Activated CD8-positive, alpha-beta memory T cell treated with anti-CD3 and anti-CD28 coated beads, Interleukin-2, amount 50 U/mL, for 48 hours (primary cell): ENCODE measurements around the gene CAPN11.
"Not testable (repeated sequence)": the region's sequence is repeated elsewhere in the genome, so short reads cannot be mapped to it uniquely, and the experiment has no call there.

ENCODE experiments used
- DNase-seq: peaks from one replicate; pipeline ENCODE4 v3.0.0-alpha.2; 2020

CAPN11 gene

DNA sequence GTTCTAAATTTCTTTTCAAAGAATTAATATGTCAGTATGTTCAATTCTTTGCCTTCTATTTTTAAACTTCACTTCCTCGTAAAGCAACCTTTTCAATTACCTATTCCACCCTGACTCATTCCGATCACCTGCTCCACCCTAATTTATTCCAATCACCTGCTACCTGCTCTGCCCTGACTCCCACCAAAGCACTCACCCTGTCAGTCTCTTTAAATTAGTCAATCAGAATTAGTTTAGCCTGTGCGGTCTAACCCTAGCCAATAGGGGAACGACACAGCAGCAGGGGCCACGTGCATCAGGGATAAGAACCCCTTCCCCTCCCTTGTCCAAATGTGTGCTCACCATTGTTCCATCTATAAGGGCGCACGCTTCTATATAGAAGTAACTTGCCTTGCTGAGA lies 26.7 kb downstream of the CAPN11 start:
- DNase-seq = not testable (repeated sequence)

DNA sequence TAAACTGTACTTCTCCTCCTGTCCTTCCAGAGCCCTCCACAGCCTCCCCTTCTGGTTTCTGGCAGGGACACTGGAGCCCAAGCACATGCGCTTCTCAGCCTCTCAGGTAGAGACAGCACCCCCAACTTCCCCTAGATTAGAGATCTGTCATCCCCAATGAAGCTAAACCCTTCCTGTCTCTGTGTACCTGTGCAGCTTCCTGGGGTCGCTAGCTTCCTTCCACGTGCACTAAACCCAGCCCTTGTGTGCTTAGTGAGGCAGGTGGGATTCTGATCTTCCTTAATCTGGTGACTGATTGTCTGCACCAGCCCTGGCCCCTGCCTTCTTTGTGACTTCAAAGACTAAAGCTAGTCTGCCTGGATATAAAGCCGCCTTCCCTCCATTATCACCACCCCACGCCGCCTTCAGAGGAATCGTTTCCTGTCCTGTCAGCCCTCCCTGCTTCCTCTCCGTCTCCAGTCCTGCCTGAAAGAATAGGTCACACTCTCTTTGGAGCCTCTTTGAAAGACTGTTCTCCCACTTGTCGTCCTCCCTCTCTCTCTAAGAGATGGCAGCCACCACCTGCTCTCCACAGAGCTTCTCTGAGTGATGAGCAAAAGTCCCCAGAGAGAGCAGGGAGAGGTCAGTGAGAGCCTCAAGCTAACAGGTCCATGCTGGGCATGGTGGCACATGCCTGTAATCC lies 27.5 kb downstream of the CAPN11 start:
- DNase-seq = no peak

DNA sequence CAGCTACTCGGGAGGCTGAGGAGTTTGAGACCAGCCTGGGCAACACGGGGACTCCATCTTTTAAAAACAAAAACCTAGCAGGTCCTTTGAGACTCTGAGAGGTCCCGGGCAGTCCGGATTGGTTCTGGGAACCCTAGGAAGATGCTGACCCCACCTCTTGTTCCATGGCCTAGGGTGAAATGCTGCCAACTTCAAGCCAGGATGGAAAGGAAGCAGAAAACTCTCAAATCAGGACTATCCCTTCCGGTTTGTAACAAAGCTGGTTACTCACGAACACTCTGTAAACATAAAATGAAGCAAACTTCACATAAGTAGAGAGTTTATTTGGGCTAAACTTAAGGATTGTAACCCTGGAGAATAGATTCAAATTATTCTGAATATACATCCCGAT lies 28.0 kb downstream of the CAPN11 start:
- DNase-seq = no peak

- DNase-seq = no peak
These were observed 30.2 kb downstream of the CAPN11 start for GRCh38 chr6:44188819-44189218.

DNA sequence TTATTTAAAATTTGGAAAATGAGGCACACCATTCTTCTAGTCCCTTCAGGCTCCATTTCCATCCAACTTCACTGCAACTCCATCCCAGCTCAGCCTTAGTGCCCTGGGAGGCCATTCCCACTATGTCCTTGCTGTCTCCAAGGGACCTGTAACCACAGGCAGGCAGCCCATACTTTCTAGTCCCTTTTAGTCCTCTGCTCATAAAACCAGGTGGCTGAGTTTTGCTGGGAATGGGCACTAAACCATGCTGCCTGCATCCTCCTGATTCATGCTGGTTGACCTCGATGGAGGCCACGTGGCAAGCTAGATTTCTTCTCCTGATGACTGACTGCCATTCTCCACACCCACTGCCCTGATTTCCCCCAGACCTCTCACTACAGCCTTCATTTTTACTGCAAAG lies 30.6 kb downstream of the CAPN11 start:
- DNase-seq = no peak

DNA sequence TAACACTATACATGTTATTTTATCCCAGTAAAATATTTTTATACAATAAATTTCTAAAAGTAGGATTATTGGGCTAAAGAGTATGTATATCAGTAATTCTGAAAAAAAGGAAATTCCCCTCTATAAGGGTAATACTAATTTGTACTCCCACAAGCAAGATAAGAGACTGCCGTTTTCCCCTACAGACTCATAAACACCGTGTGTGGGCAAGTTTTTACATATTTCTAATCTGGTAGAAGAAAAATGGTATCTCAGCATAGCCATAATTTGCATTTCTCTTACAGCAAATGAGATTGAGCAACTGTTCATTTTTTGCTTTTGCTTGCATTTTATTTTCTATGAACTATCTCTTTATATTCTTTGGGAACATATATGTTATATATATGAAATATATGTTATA lies 32.1 kb downstream of the CAPN11 start:
- no peak for DNase-seq

- DNase-seq = no peak
These were observed 33.9 kb downstream of the CAPN11 start for GRCh38 chr6:44192428-44193041.

- DNase-seq = no peak
These were observed 34.8 kb downstream of the CAPN11 start for GRCh38 chr6:44193307-44193910.

DNA sequence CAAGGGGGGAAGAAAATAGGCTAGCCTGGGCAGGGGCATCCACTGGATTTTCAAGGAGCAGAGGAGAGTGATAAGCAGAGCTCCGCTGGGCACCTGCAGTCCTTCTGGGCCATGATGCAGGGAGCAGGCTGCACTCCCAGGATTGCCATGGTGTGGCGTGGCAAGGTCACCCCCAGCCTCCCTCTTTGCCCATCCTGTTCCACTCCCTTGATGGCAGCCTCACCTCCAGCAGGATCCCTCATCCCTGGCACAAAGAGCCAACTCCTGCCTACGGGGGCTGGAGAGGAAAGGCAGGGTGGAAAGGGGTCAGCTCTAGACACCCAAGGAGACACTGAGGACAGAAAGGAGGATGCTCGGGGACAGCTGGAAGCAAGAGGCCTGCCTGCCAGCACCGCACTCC lies 35.7 kb downstream of the CAPN11 start:
- no peak for DNase-seq

DNA sequence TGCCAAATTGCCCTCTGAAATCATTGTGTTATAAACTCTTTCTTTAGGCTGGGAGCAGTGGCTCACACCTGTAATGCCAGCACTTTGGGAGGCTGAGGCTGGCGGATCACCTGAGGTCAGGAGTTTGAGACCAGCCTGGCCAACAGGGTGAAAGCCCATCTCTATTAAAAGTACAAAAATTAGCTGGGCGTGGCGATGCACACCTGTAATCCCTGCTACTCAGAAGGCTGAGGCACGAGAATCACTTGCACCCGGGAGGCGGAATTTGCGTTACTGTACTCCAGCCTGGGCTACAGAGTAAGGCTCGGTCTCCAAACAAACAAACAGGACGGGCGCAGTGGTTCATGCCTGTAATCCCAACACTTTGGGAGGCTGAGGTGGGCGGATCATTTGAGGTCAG lies 37.7 kb downstream of the CAPN11 start:
- DNase-seq = not testable (repeated sequence)

GRCh38 chr6:44198684-44199083 lies 40.1 kb downstream of the CAPN11 start:
- no peak for DNase-seq

DNA sequence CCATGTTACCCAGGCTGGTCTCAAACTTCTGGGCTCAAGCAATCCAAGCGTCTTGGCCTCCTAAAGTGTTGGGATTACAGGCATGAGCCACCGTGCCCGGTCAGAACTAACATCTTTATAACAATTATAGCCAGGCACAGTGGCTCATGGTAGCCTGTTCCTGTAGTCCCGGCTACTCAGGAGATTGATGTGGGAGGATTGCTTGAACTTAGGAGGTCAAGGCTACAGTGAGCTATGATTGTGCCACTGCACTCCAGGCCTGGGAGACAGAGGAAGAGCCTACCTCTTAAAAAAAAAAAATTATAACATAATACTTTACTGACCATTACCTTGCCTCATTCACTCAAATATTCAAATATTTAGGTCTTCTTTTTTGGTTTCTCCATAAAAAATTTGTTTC lies 41.3 kb downstream of the CAPN11 start:
- no peak for DNase-seq

GRCh38 chr6:44201200-44201599 lies 42.6 kb downstream of the CAPN11 start:
- no peak for DNase-seq

GRCh38 chr6:44201638-44202303 lies 43.2 kb downstream of the CAPN11 start:
- DNase-seq = no peak

DNA sequence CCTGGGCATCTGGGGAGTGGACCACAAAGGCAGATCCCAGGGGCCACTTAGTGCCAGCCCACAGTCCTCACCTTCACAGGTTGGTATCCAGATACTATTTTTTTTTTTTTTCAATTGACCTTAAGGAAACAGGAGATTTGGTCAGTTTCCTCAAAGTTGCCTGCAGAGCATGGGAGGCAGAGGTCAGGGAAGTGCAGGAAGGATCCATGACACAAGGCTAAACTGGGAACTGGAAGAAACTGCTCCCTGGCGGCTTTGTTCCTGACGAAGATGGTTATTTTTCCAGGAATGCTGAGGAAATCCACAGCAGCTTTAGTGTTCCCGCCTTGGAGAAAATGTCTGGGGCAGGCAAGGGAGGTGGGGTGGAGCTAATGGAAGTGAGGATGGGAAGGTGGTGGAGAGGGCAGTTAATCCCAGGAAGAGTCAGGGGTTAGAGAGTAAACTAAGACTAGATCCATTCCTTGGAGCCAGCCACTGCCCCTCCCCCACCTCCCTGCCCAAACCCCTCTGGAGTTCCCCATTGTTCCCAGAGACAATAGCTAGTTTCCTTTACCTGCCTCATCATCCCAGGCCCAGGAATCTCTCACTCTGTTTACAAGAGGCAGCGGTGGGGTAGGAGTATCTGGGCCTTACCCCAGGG lies 43.8 kb downstream of the CAPN11 start:
- no peak for DNase-seq

GRCh38 chr6:44202972-44203750 lies 44.5 kb downstream of the CAPN11 start:
- DNase-seq = no peak

DNA sequence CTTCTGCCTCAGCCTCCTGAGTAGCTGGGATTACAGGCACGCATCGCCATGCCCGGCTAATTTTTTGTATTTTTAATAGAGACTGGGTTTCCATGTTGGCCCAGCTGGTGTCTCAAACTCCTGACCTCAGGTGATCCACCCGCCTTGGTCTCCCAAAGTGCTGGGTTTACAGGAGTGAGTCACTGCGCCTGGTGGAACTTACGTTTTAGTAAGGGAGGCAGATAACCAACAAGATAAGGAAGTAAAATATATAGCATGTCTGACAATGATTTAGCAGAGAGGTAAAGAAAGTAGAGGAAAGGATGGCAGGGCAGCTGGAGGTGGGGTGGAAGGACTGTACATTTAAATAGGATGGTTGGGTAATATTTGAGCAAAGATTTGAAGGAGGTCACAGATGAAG lies 45.3 kb downstream of the CAPN11 start:
- no peak for DNase-seq

DNA sequence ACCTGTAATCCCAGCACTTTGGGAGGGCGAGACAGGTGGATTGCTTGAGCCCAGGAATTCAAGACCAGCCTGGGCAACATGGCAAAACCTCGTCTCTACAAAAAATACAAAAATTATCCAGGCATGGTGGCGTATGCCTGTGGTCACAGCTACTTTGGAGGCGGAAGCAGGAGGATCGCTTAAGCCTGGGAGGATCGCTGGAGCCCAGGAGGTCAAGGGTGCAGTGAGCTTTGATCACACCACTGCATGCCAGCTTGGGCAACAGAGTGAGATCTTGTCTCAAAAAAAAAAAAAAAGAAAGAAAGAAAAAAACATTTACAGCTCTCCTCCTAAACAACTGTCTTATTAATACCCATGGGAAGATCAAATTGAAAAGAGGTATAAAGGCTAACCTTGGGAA lies 49.3 kb downstream of the CAPN11 start:
- no peak for DNase-seq

DNA sequence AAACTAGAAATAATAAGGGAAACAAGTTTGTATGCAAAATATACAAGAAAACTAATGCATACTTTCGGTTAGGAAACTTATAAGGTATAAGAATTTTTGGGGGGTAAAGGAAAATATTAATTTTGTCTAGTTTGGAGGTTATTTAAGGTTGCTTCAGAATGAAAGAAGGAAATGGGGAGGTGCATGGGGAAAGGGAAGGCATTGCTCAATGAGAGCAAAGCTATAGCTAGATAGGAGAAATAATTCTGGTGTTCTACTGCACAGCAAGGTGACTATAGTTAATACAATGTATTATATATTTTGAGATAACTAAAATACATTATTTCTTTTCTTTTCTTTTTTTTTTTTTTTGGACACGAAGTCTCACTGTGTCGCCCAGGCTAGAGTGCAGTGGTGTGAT lies 52.7 kb downstream of the CAPN11 start:
- no peak for DNase-seq

DNA sequence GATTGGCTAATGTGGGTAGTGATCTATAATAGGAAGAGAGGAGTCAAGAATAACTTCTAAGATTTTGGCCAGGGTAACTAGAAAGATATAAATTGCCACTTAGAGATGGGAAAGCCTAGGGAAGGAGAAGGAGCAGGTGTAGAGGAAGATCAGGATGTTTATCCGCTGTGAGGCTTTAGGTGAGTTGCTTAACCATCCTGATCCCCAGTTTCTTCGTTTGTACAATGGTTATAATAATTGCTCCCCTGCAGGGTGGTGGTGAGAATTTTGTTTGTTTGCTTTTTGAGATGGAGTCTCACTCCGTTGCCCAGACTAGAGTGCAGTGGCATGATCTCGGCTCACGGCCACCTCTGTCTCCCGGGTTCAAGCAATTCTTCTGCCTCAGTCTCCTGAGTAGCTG lies 55.7 kb downstream of the CAPN11 start:
- no peak for DNase-seq

GRCh38 chr6:44216677-44217331 lies 58.2 kb downstream of the CAPN11 start, which contains the start of gene MYMX:
TSS of gene MYMX (plus strand) at chr6:44216926. CDS start at chr6:44217472, 546 bp downstream.
- no peak for DNase-seq
